SK-N-SH (cell line): ENCODE measurements around the gene FLRT2. TPM values are rescaled to one million over a fixed set of nuclear protein-coding genes. Genes with fewer than 3 reads are reported as not detected.

ENCODE experiments used
- CTCF ChIA-PET: fragments of 300-600, 350-600 bp; formaldehyde crosslinking; extraction: SDS; loops from one replicate; lab custom pipeline; 2021; lab: Yijun Ruan, JAX
- POLR2A ChIA-PET: fragments of 350-600 bp; sonication (Branson Sonifier 250); formaldehyde crosslinking; extraction: SDS; loops from one replicate; lab custom pipeline; 2020; ENCODE audit warnings: antibody characterized with exemption, inconsistent platforms; lab: Yijun Ruan, JAX
- DNase-seq: peaks from one replicate; pipeline ENCODE4 v3.0.0; 2012
- H2AFZ ChIP-seq: fragments of 200-600 bp; sonication (generic); 2 replicates; pipeline ENCODE4 v1.8.1; 2016; ENCODE audit warnings: antibody characterized with exemption, mild to moderate bottlenecking, low read depth
- H3F3A ChIP-seq: fragments of 200-600 bp; sonication (generic); replicated peaks from 2 replicates; pipeline ENCODE3; 2016; ENCODE audit warnings: antibody characterized with exemption, mild to moderate bottlenecking; ENCODE audit not compliant: insufficient read depth
- H3K27ac ChIP-seq, 2 experiments: fragments of 200-500 bp in 1 of 2; fragments of 200-600 bp in 1 of 2; sonication (Bioruptor generic) in 1 of 2; sonication (generic), shearing (Covaris generic) in 1 of 2; 2 replicates each; pipeline versions ENCODE4 v1.5.1 to v1.6.1; 2014 to 2016; ENCODE audit warnings: low read depth in 2 of 2, inconsistent platforms in 1 of 2, low read length in 1 of 2, mild to moderate bottlenecking in 1 of 2, mixed read lengths in 1 of 2
- H3K27me3 ChIP-seq: fragments of 200-600 bp; sonication (generic), shearing (Covaris generic); 2 replicates; pipeline ENCODE4 v1.6.1; 2016; ENCODE audit warnings: mixed run types; ENCODE audit not compliant: insufficient read depth
- H3K36me3 ChIP-seq, 2 experiments: fragments of 200-500 bp in 1 of 2; fragments of 200-600 bp in 1 of 2; sonication (Bioruptor generic) in 1 of 2; sonication (generic) in 1 of 2; replicated peaks in 1 of 2; 2 replicates each; pipeline versions ENCODE3 to v1.5.1; 2014 to 2016; ENCODE audit warnings: low read length in 1 of 2, mild to moderate bottlenecking in 1 of 2; ENCODE audit not compliant: insufficient read depth in 2 of 2, control insufficient read depth in 1 of 2
- H3K4me1 ChIP-seq, 2 experiments: fragments of 200-500 bp in 1 of 2; fragments of 200-600 bp in 1 of 2; sonication (Bioruptor generic) in 1 of 2; sonication (generic), shearing (Covaris generic) in 1 of 2; 2 replicates each; pipeline versions ENCODE4 v1.5.1 to v1.6.1; 2014 to 2016; ENCODE audit warnings: low read depth in 1 of 2, low read length in 1 of 2, mixed run types in 1 of 2; ENCODE audit not compliant: insufficient read depth in 2 of 2, control insufficient read depth in 1 of 2
- H3K4me2 ChIP-seq: fragments of 200-600 bp; sonication (generic), shearing (Covaris generic); 2 replicates; pipeline ENCODE4 v1.6.1; 2017; ENCODE audit warnings: mixed run types
- H3K4me3 ChIP-seq, 2 experiments: fragments of 200-500 bp in 1 of 2; fragments of 200-600 bp in 1 of 2; sonication (Bioruptor generic) in 1 of 2; sonication (generic), shearing (Covaris generic) in 1 of 2; 2 replicates each; pipeline versions ENCODE4 v1.5.1 to v1.8.1; 2014 to 2016; ENCODE audit warnings: low read depth in 2 of 2, inconsistent platforms in 1 of 2, low read length in 1 of 2, mild to moderate bottlenecking in 1 of 2, mixed read lengths in 1 of 2, moderate library complexity in 1 of 2
- H3K79me2 ChIP-seq: fragments of 200-600 bp; sonication (generic); 2 replicates; pipeline ENCODE4 v1.8.1; 2017; ENCODE audit warnings: mild to moderate bottlenecking; ENCODE audit not compliant: insufficient read depth
- H3K9ac ChIP-seq: fragments of 200-600 bp; sonication (generic); 2 replicates; pipeline ENCODE4 v1.6.1; 2017; ENCODE audit warnings: mixed run types
- H3K9me2 ChIP-seq: fragments of 200-600 bp; sonication (generic); 2 replicates; pipeline ENCODE4 v1.6.1; 2017; ENCODE audit warnings: mixed run types
- H3K9me3 ChIP-seq: fragments of 200-600 bp; sonication (generic); 2 replicates; pipeline ENCODE4 v1.6.1; 2017; ENCODE audit warnings: mixed run types, mild to moderate bottlenecking, moderate library complexity
- H4K20me1 ChIP-seq: fragments of 200-600 bp; sonication (generic); 2 replicates; pipeline ENCODE4 v1.6.1; 2017; ENCODE audit warnings: mild to moderate bottlenecking, mixed run types; ENCODE audit not compliant: insufficient read depth
- CHD2 ChIP-seq: fragments of 150-350 bp; IDR thresholded peaks from 2 replicates; pipeline ENCODE4 v1.6.1; 2018; ENCODE audit warnings: low read length; ENCODE audit not compliant: partially characterized antibody
- EP300 ChIP-seq, 2 experiments: IDR thresholded peaks; 2 replicates each; pipeline versions ENCODE4 v1.4.0 to v1.6.1; 2012; ENCODE audit warnings: borderline replicate concordance in 1 of 2, low read depth in 1 of 2, low read length in 1 of 2
- EZH2phosphoT487 ChIP-seq: fragments of 200-600 bp; sonication (generic); IDR thresholded peaks from 2 replicates; pipeline ENCODE4 v1.6.1; 2017; ENCODE audit warnings: low read depth, mixed run types, mild to moderate bottlenecking, antibody characterized with exemption, moderate library complexity, borderline replicate concordance
- FOSL2 ChIP-seq: IDR thresholded peaks from 2 replicates; pipeline ENCODE4 v1.4.0; 2012; ENCODE audit warnings: low read depth, mild to moderate bottlenecking, moderate library complexity, borderline replicate concordance
- GABPA ChIP-seq: IDR thresholded peaks from 2 replicates; pipeline ENCODE4 v1.4.0; 2012; ENCODE audit warnings: low read depth, mild to moderate bottlenecking
- JUND ChIP-seq: IDR thresholded peaks from 2 replicates; pipeline ENCODE4 v1.4.0; 2012
- MXI1 ChIP-seq: IDR thresholded peaks from 2 replicates; pipeline ENCODE4 v1.6.1; 2012; ENCODE audit warnings: mild to moderate bottlenecking, low read depth, low read length, improper control_type of control experiment
- NFIC ChIP-seq: IDR thresholded peaks from 2 replicates; pipeline ENCODE4 v1.4.0; 2012; ENCODE audit warnings: borderline replicate concordance
- NRF1 ChIP-seq: IDR thresholded peaks from 2 replicates; pipeline ENCODE4 v1.6.1; 2012; ENCODE audit warnings: low read depth, mild to moderate bottlenecking, low read length
- POLR2AphosphoS5 ChIP-seq: IDR thresholded peaks from 2 replicates; pipeline ENCODE4 v1.6.1; 2012; ENCODE audit warnings: low read depth, low read length
- RAD21 ChIP-seq: IDR thresholded peaks from 2 replicates; pipeline ENCODE4 v1.6.1; 2012; ENCODE audit warnings: mild to moderate bottlenecking, low read length
- RCOR1 ChIP-seq: fragments of 150-350 bp; IDR thresholded peaks from 2 replicates; pipeline ENCODE4 v1.6.1; 2017; ENCODE audit warnings: antibody characterized with exemption, low read length
- RFX5 ChIP-seq: IDR thresholded peaks from 2 replicates; pipeline ENCODE4 v1.6.1; 2012; ENCODE audit warnings: mild to moderate bottlenecking, improper control_type of control experiment, low read length
- RXRA ChIP-seq: IDR thresholded peaks from 2 replicates; pipeline ENCODE4 v1.4.0; 2012; ENCODE audit warnings: low read depth, mild to moderate bottlenecking, borderline replicate concordance
- SIN3A ChIP-seq: IDR thresholded peaks from 2 replicates; pipeline ENCODE4 v1.6.1; 2012; ENCODE audit warnings: low read depth, mild to moderate bottlenecking, low read length, moderate library complexity, borderline replicate concordance
- SMC3 ChIP-seq: IDR thresholded peaks from 2 replicates; pipeline ENCODE4 v1.6.1; 2012; ENCODE audit warnings: low read depth, low read length, improper control_type of control experiment
- TAF1 ChIP-seq: IDR thresholded peaks from 2 replicates; pipeline ENCODE4 v1.6.1; 2012; ENCODE audit warnings: low read depth, mild to moderate bottlenecking, low read length, moderate library complexity, borderline replicate concordance
- TCF12 ChIP-seq: IDR thresholded peaks from 2 replicates; pipeline ENCODE4 v1.4.0; 2012
- TEAD4 ChIP-seq: IDR thresholded peaks from 2 replicates; pipeline ENCODE4 v1.4.0; 2012; ENCODE audit warnings: mild to moderate bottlenecking, borderline replicate concordance; ENCODE audit not compliant: insufficient read depth
- YY1 ChIP-seq: IDR thresholded peaks from 2 replicates; pipeline ENCODE4 v1.4.0; 2012; ENCODE audit warnings: low read depth, mild to moderate bottlenecking
- WGBS: methylation state at CpG from one replicate; pipeline ENCODE4 v1.1.6; 2017; ENCODE audit warnings: low lambda C conversion rate; 5-methylcytosine and 5-hydroxymethylcytosine counted together
- polyA plus RNA-seq, 3 experiments: library from polyadenylated mRNA; depleted of rRNA; stranded (reverse); fragments of >200 nt; gene quantifications; 2 replicates each; pipeline ENCODE4 v1.2.3, GENCODE V29; 2012
- TF ChIP-seq, protein P1 (sequence below): fragments of 150-350 bp; IDR thresholded peaks from 2 replicates; pipeline ENCODE4 v1.6.1; 2016; ENCODE audit warnings: mild to moderate bottlenecking, low read depth, low read length
- TF ChIP-seq, protein P2 (sequence below): IDR thresholded peaks from 2 replicates; pipeline ENCODE4; 2012
- TF ChIP-seq, protein P3 (sequence below): fragments of 200-600 bp; sonication (generic); IDR thresholded peaks from 2 replicates; pipeline ENCODE4 v1.6.1; 2017; ENCODE audit warnings: antibody characterized with exemption, mild to moderate bottlenecking, moderate library complexity
- TF ChIP-seq, protein P4 (sequence below): fragments of 150-350 bp; IDR thresholded peaks from 2 replicates; pipeline ENCODE4 v1.6.1; 2017; ENCODE audit warnings: antibody characterized with exemption, low read length, low read depth, borderline replicate concordance
- TF ChIP-seq, protein P5 (sequence below): IDR thresholded peaks from 2 replicates; pipeline ENCODE4 v1.4.0; 2012; ENCODE audit warnings: low read depth
- TF ChIP-seq, protein P6 (sequence below): IDR thresholded peaks from 2 replicates; pipeline ENCODE4 v1.4.0; 2012; ENCODE audit warnings: low read depth, borderline replicate concordance
- TF ChIP-seq, protein P7 (sequence below): IDR thresholded peaks from 2 replicates; pipeline ENCODE4 v1.4.0; 2012; ENCODE audit warnings: low read depth, borderline replicate concordance

FLRT2 gene
- polyA plus RNA-seq, 1 of the 3 experiments (the other 2 are of a cell fraction): 10.8 TPM

DNA sequence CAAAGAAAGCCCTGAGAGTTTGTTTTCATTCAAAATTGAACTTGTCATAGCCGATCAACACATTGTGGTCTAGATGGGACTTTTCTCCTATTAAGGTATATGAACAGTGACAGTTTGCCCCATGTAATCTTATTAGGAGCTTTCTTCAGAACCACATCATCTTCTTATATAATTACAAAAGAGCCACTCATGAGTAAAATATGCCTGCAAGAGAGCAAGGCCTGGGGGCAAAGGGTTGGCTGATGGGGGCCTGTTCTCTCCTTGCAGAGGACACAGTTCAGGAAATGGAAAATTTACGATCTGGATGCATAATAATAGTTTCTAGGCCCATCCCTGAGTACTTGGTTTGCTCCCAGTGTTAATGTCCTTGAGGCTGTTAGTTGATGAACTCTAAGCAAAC is 87.8 kb downstream of the FLRT2 start:
- WGBS: 28% methylated on average over 2 of the region's 2 CpGs
- Histone ChIP-seq H3K9me3 (no peaks in the 10 kb centered on the region), H3K4me2 (no peak overlapping the region), H3K27me3 (no peaks in the 10 kb centered on the region), H3K27ac (peak overlapping the region in 1 of 2 experiments; percentile 38; a peak in 1 of 4 replicates), H3K9ac (no peak overlapping the region), H4K20me1 (no peaks in the 10 kb centered on the region), H3K4me3 (no peak overlapping the region), H3K36me3 (peaks cover 8 to 24% of the 10 kb centered on the region in 2 experiments), H3F3A (no peaks in the 10 kb centered on the region), H3K4me1 (peaks cover 0 to 8% of the 10 kb centered on the region in 2 experiments; a peak in 1 of 4 replicates), H3K79me2 (peaks cover 14% of the 10 kb centered on the region; the same call in 1 of the 2 replicates), H2AFZ (no peak overlapping the region), H3K9me2 (no peaks in the 10 kb centered on the region)
- CTCF ChIA-PET: no interaction called here
- DNase-seq: no peak
- POLR2A ChIA-PET: no interaction called here
- TF ChIP-seq RCOR1 (no peak), EP300 (IDR thresholded peaks at IDR 0.05; ENCODE audit: borderline replicate concordance in 1 of 2, low read depth in 1 of 2, low read length in 1 of 2) (peak; percentile 26 to 39; a peak in 2 of 4 replicates), FOSL2 (no peak), MXI1 (no peak), YY1 (no peak), NRF1 (no peak), EZH2phosphoT487 (no peak), NFIC (no peak), POLR2AphosphoS5 (no peak), TCF12 (peak; percentile 26; the same call in 1 of the 2 replicates), CHD2 (no peak), JUND (no peak), RFX5 (no peak), RAD21 (no peak), TEAD4 (peak; percentile 58), TAF1 (no peak), SIN3A (no peak), RXRA (peak; percentile 41; the same call in 1 of the 2 replicates), SMC3 (no peak), GABPA (no peak)
- TF ChIP-seq, protein P1, sequence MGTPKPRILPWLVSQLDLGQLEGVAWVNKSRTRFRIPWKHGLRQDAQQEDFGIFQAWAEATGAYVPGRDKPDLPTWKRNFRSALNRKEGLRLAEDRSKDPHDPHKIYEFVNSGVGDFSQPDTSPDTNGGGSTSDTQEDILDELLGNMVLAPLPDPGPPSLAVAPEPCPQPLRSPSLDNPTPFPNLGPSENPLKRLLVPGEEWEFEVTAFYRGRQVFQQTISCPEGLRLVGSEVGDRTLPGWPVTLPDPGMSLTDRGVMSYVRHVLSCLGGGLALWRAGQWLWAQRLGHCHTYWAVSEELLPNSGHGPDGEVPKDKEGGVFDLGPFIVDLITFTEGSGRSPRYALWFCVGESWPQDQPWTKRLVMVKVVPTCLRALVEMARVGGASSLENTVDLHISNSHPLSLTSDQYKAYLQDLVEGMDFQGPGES: no peak
- TF ChIP-seq, protein P2, sequence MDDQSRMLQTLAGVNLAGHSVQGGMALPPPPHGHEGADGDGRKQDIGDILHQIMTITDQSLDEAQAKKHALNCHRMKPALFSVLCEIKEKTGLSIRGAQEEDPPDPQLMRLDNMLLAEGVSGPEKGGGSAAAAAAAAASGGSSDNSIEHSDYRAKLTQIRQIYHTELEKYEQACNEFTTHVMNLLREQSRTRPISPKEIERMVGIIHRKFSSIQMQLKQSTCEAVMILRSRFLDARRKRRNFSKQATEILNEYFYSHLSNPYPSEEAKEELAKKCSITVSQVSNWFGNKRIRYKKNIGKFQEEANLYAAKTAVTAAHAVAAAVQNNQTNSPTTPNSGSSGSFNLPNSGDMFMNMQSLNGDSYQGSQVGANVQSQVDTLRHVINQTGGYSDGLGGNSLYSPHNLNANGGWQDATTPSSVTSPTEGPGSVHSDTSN: peak; percentile 79
- TF ChIP-seq, protein P3, sequence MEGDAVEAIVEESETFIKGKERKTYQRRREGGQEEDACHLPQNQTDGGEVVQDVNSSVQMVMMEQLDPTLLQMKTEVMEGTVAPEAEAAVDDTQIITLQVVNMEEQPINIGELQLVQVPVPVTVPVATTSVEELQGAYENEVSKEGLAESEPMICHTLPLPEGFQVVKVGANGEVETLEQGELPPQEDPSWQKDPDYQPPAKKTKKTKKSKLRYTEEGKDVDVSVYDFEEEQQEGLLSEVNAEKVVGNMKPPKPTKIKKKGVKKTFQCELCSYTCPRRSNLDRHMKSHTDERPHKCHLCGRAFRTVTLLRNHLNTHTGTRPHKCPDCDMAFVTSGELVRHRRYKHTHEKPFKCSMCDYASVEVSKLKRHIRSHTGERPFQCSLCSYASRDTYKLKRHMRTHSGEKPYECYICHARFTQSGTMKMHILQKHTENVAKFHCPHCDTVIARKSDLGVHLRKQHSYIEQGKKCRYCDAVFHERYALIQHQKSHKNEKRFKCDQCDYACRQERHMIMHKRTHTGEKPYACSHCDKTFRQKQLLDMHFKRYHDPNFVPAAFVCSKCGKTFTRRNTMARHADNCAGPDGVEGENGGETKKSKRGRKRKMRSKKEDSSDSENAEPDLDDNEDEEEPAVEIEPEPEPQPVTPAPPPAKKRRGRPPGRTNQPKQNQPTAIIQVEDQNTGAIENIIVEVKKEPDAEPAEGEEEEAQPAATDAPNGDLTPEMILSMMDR: no peak
- TF ChIP-seq, protein P4, sequence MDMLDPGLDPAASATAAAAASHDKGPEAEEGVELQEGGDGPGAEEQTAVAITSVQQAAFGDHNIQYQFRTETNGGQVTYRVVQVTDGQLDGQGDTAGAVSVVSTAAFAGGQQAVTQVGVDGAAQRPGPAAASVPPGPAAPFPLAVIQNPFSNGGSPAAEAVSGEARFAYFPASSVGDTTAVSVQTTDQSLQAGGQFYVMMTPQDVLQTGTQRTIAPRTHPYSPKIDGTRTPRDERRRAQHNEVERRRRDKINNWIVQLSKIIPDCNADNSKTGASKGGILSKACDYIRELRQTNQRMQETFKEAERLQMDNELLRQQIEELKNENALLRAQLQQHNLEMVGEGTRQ: no peak
- TF ChIP-seq, protein P5, sequence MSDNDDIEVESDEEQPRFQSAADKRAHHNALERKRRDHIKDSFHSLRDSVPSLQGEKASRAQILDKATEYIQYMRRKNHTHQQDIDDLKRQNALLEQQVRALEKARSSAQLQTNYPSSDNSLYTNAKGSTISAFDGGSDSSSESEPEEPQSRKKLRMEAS: no peak
- TF ChIP-seq, protein P6, sequence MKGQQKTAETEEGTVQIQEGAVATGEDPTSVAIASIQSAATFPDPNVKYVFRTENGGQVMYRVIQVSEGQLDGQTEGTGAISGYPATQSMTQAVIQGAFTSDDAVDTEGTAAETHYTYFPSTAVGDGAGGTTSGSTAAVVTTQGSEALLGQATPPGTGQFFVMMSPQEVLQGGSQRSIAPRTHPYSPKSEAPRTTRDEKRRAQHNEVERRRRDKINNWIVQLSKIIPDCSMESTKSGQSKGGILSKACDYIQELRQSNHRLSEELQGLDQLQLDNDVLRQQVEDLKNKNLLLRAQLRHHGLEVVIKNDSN: no peak
- TF ChIP-seq, protein P7, sequence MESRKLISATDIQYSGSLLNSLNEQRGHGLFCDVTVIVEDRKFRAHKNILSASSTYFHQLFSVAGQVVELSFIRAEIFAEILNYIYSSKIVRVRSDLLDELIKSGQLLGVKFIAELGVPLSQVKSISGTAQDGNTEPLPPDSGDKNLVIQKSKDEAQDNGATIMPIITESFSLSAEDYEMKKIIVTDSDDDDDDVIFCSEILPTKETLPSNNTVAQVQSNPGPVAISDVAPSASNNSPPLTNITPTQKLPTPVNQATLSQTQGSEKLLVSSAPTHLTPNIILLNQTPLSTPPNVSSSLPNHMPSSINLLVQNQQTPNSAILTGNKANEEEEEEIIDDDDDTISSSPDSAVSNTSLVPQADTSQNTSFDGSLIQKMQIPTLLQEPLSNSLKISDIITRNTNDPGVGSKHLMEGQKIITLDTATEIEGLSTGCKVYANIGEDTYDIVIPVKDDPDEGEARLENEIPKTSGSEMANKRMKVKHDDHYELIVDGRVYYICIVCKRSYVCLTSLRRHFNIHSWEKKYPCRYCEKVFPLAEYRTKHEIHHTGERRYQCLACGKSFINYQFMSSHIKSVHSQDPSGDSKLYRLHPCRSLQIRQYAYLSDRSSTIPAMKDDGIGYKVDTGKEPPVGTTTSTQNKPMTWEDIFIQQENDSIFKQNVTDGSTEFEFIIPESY: no peak
